ENCODE data around the gene GIMAP1.

Gene GIMAP1

DNA sequence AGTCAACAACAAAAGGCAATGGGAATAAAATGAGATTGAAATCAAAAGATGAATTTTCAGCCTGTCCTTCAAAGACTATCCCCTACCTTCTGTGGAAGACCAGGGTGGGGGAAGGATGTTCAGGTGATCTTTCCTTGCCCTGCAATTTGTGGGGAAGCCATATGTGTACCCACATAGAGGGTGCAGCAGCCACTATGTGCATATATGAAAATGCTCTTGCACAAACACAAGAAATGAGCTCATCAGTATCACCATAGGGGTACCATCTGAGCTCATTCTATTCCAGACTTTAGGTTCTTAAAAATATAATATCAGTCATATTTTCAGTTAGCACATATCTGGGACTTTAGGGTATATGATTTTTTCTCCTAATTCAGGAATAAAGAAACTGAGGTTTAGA is 38.5 kb downstream of the GIMAP1 start:
- DNase-seq (ENCODE audit: insufficient read length) (no peak), FAIRE-seq (peak; percentile 66)
- TF ChIP-seq POLR2AphosphoS5 (IDR thresholded peaks at IDR 0.05; ENCODE audit: low read depth, low read length) = no peak
- TF ChIP-seq TAF1 (IDR thresholded peaks at IDR 0.05; ENCODE audit: borderline replicate concordance, low read depth, low read length) = no peak
- TF ChIP-seq POLR2A (IDR thresholded peaks at IDR 0.05; ENCODE audit: low read depth, low read length) = no peak

- FAIRE-seq = peak; percentile 78
- TF ChIP-seq POLR2A (IDR thresholded peaks at IDR 0.05; ENCODE audit: low read depth, low read length) = no peak
- TF ChIP-seq POLR2AphosphoS5 (IDR thresholded peaks at IDR 0.05; ENCODE audit: low read depth, low read length) = no peak
- TF ChIP-seq TAF1 (IDR thresholded peaks at IDR 0.05; ENCODE audit: borderline replicate concordance, low read depth, low read length) = no peak
Observed at GRCh38 chr7:150755473-150756099, 39.2 kb downstream of the GIMAP1 start.

GRCh38 chr7:150756166-150756565 is 39.8 kb downstream of the GIMAP1 start:
- FAIRE-seq (no peak), DNase-seq (ENCODE audit: insufficient read length) (no peak)
- no peak for TF ChIP-seq POLR2A (IDR thresholded peaks at IDR 0.05; ENCODE audit: low read depth, low read length)
- TF ChIP-seq TAF1 (IDR thresholded peaks at IDR 0.05; ENCODE audit: borderline replicate concordance, low read depth, low read length) = no peak
- TF ChIP-seq POLR2AphosphoS5 (IDR thresholded peaks at IDR 0.05; ENCODE audit: low read depth, low read length) = no peak

More at GRCh38 chr7:150755473-150756099, 39.2 kb downstream of the GIMAP1 start:
- DNase-seq (ENCODE audit: insufficient read length) = no peak

GRCh38 chr7:150756858-150757257 is 40.4 kb downstream of the GIMAP1 start:
- DNase-seq (ENCODE audit: insufficient read length) = no peak
- peak; percentile 57 for FAIRE-seq
- no peak for TF ChIP-seq TAF1 (IDR thresholded peaks at IDR 0.05; ENCODE audit: borderline replicate concordance, low read depth, low read length)
- no peak for TF ChIP-seq POLR2AphosphoS5 (IDR thresholded peaks at IDR 0.05; ENCODE audit: low read depth, low read length)
- no peak for TF ChIP-seq POLR2A (IDR thresholded peaks at IDR 0.05; ENCODE audit: low read depth, low read length)

DNA sequence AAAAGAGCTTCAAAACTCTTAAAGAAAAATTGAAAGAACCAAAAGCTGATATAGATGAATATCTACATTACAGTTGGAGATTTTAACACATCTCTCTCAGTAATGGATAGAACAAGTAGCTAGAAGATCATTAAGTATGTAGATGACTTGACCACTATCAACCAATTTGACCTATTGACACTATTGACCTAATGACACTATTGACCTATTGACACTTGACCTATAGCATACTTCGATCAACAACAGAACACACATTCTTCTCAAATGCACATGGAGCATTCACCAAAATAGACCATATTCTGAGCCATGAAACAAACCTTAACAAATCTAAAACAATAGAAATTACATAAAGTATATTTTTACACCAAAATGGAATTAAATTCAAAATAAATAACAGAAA is 43.1 kb downstream of the GIMAP1 start:
- FAIRE-seq (no peak), DNase-seq (ENCODE audit: insufficient read length) (no peak)
- TF ChIP-seq POLR2AphosphoS5 (IDR thresholded peaks at IDR 0.05; ENCODE audit: low read depth, low read length) (no peak), POLR2A (IDR thresholded peaks at IDR 0.05; ENCODE audit: low read depth, low read length) (no peak), TAF1 (IDR thresholded peaks at IDR 0.05; ENCODE audit: borderline replicate concordance, low read depth, low read length) (no peak)

DNA sequence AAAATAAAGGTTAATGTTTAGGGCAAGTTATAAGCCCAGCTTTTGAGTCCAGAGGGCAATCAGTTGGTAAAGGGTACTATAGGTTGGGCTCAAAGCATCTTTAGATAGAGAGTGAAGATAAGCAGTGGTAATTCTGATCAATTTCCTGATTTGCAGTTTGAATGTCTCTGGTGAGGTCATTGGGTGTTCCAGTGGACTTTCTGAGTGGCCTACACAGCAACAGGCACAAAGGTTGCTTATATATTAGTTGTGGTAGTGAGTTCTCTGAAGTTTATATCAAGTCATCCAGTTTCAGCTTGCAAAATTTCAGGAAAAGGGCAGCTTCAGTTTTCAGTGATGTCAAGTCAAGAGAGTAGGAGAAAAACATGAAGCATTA is 49.9 kb downstream of the GIMAP1 start:
- no peak for FAIRE-seq
- no peak for DNase-seq (ENCODE audit: insufficient read length)
- TF ChIP-seq POLR2AphosphoS5 (IDR thresholded peaks at IDR 0.05; ENCODE audit: low read depth, low read length) = no peak
- no peak for TF ChIP-seq TAF1 (IDR thresholded peaks at IDR 0.05; ENCODE audit: borderline replicate concordance, low read depth, low read length)
- TF ChIP-seq POLR2A (IDR thresholded peaks at IDR 0.05; ENCODE audit: low read depth, low read length) = no peak

DNA sequence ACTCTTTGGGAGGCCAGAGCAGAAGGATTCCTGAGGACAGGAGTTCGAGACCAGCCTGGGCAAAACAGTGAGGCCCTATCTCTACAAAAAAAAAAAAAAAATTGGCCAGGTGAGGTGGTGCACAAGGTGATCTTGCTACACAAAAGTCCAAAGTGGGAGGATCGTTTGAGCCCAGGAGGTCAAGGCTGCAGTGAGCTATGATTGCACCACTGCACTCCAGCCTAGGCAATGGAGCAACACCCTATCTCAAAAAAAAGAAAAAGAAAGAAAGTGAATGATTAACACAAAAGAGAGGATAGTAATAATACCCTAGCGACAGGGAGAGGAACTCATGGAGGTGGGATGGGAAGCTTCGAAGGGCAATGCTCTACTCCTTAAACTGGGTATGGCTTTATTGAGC is 53.4 kb downstream of the GIMAP1 start:
- TF ChIP-seq POLR2AphosphoS5 (IDR thresholded peaks at IDR 0.05; ENCODE audit: low read depth, low read length) (no peak), POLR2A (IDR thresholded peaks at IDR 0.05; ENCODE audit: low read depth, low read length) (no peak), TAF1 (IDR thresholded peaks at IDR 0.05; ENCODE audit: borderline replicate concordance, low read depth, low read length) (no peak)
- FAIRE-seq = no peak
- no peak for DNase-seq (ENCODE audit: insufficient read length)

Data from GM12892 (cell line).